ENCODE measurements around the gene IREB2.

- no peak for TF ChIP-seq EZH2 (IDR thresholded peaks at IDR 0.05; ENCODE audit: insufficient read depth, poor library complexity, severe bottlenecking)
- no peak for TF ChIP-seq EZH2phosphoT487 (IDR thresholded peaks at IDR 0.05; ENCODE audit: insufficient read depth, low read depth)
Measured at GRCh38 chr15:78457101-78457500, 19.1 kb downstream of the IREB2 start.
